GM18499 (cell line): Measurements from ENCODE around the gene LPO.

Experiments used
- ATAC-seq: cut with Tn5 transposase; IDR thresholded peaks from one replicate; pipeline ENCODE4 v1.9.1; 2021; ENCODE audit warnings: moderate number of reproducible peaks; ENCODE audit not compliant: insufficient read depth, unreplicated experiment

Gene LPO

GRCh38 chr17:58275417-58275816 is 37.0 kb downstream of the LPO start:
- ATAC-seq: no peak

DNA sequence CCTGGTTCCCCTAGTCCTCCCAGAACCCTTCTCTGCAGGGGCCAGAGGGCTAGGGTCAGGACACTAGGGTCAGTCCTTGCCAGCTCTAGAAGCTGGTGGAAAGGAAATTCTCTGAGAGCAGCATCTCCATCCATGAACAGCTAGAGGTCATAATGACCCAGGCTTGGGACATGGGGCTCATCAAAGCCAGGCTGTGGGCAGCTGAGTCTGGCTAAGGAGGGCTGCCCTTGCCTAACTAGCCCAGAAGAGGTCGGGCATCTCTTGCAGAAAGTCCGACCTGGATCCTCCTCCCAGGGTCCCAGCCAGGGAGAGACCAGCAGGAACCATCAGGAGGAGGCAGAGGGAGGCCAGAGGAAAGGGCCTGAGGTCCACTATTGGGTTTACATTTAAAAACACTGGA is 38.0 kb downstream of the LPO start:
- no peak for ATAC-seq

GRCh38 chr17:58277107-58277801 is 38.9 kb downstream of the LPO start:
- ATAC-seq: no peak

DNA sequence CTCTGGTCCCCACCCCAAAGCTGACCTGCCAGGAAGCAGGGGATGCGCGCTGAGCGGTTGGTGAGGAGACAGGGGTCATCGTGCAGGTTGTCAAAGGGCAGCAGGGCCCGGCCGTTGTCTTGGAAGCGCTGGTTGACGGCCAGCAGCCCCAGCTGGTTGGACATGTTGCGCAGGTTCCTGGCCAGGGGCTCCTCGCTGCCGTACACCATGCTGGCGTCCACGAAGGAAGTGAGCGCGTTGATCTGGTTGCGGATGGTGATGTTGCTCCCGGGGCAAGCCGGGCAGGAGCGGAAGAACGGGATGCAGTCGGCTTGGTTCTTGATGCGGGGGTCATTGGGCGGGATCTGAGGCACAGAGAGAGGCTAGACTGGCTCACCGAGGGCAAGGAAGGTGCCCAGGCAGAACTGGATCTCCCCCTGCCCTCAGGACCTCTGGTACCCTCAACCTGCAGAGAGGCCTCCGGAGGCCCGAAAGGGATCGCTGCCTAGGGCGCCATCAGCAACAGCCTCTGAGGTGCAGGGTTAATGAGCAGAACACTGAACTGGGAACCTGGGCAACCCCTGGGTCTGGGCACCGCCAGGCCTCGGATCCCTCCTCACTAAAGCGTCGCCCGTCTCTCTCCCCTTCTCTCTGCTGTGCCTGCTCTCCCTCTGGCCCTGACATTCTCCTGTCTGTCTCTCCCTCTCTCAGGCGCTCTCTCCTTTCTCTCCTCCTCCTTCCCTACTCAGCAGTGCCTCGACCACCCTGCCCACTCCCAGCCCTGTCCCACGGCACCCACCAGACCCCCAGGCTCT is 39.6 kb downstream of the LPO start:
- no peak for ATAC-seq

DNA sequence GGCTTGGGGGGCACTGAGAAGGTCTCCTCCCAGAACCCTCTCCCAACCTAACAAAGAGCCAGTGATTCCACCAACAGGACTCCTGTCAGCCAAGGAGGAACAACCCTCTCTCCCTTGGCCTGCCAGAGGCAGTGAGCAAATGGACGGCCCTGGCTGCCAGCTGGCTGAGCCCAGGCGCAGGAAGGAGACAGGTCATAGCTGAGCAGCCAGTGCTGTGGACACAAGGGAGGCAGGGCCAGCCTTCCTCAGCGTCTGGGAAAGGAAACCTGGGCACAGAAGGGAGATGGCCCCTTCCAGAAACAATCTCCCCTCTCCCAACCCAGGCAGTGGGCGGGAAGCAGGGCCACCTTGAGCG is 40.3 kb downstream of the LPO start:
- no peak for ATAC-seq

DNA sequence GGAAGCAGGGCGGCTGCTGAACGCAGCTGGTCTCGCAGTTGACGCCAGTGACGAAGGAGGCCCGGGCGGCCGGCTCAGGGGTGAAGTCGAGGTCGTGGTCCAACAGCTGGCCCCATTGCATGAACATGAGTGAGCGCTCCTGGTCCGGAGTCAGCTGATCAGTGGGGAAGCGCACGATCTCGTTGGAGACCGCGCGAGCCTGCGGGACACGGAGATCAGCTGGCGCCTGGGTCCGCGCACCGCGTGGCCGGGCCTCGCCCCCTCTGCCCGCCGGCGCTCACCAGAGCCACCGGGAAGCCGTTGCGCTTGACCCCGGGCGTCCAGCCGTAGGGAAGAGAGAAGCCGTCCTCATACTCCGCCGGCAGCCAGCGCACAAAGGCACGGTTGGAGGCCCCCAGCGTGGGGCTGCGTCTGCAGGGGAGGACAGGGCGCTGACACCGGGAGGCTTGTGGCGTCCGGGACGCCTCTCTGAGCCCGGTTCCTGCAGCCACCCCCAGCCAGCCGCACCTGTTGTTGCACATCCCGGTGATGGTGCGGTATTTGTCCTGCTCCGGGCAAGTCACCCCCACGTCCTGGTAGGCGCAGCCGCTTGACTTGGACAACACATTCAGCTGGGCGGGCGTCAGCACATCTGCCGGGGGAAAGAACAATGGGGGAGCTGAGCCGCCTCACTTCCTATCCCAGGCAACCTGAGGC is 40.8 kb downstream of the LPO start:
- no peak for ATAC-seq

GRCh38 chr17:58279736-58280479 is 41.5 kb downstream of the LPO start:
- ATAC-seq: no peak

- ATAC-seq: no peak
Measured at GRCh38 chr17:58280480-58281217, 42.3 kb downstream of the LPO start, which contains the start of gene MPO. TSS of gene MPO (minus strand) at chr17:58280935. CDS start at chr17:58280758, 177 bp downstream.

DNA sequence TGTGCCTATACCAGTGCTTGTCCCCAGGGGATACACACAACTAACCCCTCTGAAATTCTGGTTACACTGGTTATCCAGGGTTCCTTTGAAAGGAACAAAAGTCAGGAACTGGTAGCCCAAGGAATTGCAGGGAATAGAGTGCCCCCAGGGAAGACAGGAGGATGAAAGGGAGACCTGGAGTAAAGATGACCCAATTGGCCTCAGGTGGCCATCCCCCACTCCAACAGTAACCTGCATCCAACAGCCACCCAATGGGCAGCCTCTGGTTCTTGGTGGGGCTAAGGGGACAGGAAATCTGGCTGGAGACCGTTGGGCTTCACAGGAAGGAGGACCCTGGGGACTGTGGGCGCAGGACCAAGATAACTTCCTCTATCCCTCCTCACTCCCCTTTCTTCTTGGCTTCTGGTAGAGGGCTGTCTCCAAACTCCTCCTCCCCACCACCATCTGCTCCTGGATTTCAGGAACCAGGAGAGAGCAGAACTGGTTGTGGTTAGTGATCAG is 43.2 kb downstream of the LPO start:
- no peak for ATAC-seq

DNA sequence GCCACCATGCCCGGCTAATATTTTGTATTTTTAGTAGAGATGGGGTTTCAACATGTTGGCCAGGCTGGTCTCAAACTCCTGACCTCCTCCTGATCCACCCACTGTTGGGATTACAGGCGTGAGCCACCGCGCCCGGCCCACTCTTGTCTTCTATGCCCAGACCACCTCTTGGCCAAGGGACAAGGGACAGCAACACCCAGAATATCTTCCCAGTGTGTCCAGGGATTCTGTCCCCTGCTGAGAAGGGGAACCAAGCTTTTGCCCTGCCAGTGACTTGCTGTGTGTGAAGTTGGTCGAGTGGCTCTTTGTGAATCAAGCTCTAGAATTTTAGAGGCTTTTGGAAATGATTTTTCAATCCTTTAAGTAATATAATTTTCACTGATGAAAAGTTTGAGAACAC is 44.1 kb downstream of the LPO start:
- no peak for ATAC-seq

GRCh38 chr17:58283674-58284612 is 45.6 kb downstream of the LPO start:
- ATAC-seq: no peak

GRCh38 chr17:58284613-58285421 is 46.4 kb downstream of the LPO start:
- no peak for ATAC-seq

- ATAC-seq: no peak
Measured at GRCh38 chr17:58285422-58285810, 47.0 kb downstream of the LPO start.

DNA sequence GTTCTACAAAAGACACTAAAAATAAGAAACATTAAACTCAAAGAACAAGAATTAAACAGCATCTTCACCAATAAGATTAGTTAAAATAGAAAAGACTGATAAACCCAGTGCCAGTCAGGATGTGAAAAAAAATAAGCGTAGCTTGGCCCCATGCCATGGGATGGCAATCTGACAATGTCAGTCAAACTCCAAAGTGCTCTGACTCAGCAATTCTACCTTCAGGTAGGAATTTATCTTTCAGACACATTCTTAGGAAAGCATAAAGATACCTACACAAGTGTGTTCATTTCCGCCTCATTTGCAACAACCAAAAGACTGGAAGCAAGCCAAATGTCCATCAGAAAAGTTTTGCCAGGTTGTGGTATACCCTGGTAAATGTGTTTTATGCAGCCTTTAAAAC is 51.5 kb downstream of the LPO start:
- no peak for ATAC-seq

DNA sequence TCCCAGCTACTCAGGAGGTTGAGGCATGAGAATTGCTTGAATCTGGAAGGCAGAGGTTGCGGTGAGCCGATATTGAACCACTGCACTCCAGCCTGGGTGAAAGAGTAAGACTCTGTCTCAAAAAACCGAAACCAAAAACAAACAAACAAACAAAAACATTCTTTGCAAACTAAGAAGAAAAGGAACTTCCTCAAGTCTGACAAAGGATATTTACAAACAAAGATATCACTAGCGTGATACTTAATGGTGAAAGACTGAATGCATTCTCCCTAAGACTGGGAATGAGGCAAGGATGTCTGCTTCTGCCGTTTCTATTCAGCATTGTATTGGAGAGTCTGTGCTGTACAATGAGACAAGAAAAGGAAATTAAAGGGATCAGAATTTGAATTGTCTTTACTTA is 52.9 kb downstream of the LPO start:
- ATAC-seq: no peak

GRCh38 chr17:58294034-58294433 is 55.6 kb downstream of the LPO start:
- ATAC-seq: no peak

DNA sequence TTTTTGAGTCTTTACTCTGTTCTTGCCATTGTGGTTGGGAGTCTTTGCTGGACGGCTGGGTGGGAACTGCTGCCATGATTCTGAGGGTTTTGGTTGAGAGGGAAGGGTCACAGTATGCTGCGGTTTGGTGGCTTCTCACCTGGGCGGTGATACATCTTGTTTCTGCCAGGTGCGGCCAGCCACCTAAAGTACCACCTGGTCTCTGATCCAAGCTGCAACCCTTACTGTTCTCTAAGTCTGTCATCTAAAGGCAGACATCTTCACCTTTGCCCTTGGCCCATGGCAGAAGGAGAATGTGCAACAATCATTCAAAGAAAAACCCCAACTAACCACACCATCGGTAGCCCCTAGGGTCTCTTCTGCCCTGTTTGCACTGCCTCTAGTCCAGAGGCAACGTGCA is 62.0 kb downstream of the LPO start:
- ATAC-seq: no peak
